GM18526 (cell line): ENCODE measurements around the gene TMEM171.

ENCODE experiments used
- POLR2A ChIP-seq: IDR thresholded peaks from 3 replicates; pipeline ENCODE4 v1.6.1; 2011; ENCODE audit not compliant: insufficient read length; ENCODE audit errors: extremely low read depth

TMEM171 gene

GRCh38 chr5:73115399-73116051 is 4.8 kb upstream of the TMEM171 start:
- no peak for TF ChIP-seq POLR2A

- no peak for TF ChIP-seq POLR2A
These were observed 3.9 kb upstream of the TMEM171 start for GRCh38 chr5:73116506-73116905.

GRCh38 chr5:73117088-73117740 is 3.2 kb upstream of the TMEM171 start:
- no peak for TF ChIP-seq POLR2A

- TF ChIP-seq POLR2A, result no peak
These were observed 1.9 kb upstream of the TMEM171 start for GRCh38 chr5:73118391-73118973.

- TF ChIP-seq POLR2A, result no peak
These were observed 771 bp upstream of the TMEM171 start for GRCh38 chr5:73119451-73120157.

- TF ChIP-seq POLR2A, result no peak
These were observed 716 bp downstream of the TMEM171 start for GRCh38 chr5:73121119-73121463.

GRCh38 chr5:73122875-73123810 is 2.8 kb downstream of the TMEM171 start:
- TF ChIP-seq POLR2A, result no peak

GRCh38 chr5:73125289-73125688 is 4.9 kb downstream of the TMEM171 start:
- no peak for TF ChIP-seq POLR2A

GRCh38 chr5:73126381-73126780 is 6.0 kb downstream of the TMEM171 start:
- no peak for TF ChIP-seq POLR2A

- TF ChIP-seq POLR2A, result no peak
These were observed 6.6 kb downstream of the TMEM171 start for GRCh38 chr5:73126957-73127356.

GRCh38 chr5:73129143-73129542 is 8.8 kb downstream of the TMEM171 start:
- TF ChIP-seq POLR2A, result no peak

GRCh38 chr5:73130811-73131210 is 10.4 kb downstream of the TMEM171 start:
- no peak for TF ChIP-seq POLR2A

- TF ChIP-seq POLR2A, result no peak
These were observed 11.5 kb downstream of the TMEM171 start for GRCh38 chr5:73131711-73132425.

GRCh38 chr5:73132759-73133158 is 12.4 kb downstream of the TMEM171 start:
- no peak for TF ChIP-seq POLR2A
